GM12875 (cell line): ENCODE data around the gene NT5DC4.

Experiments
- H3K4me3 ChIP-seq: one replicate; pipeline ENCODE4 v1.5.1; 2011; ENCODE audit warnings: low read depth, low read length, control low read depth
- CTCF ChIP-seq: IDR thresholded peaks from 2 replicates; pipeline ENCODE4 v1.5.1; 2011; ENCODE audit warnings: low read depth, mild to moderate bottlenecking, control low read depth, inconsistent platforms, low read length, moderate library complexity, borderline replicate concordance; ENCODE audit not compliant: insufficient read depth

The NT5DC4 gene

DNA sequence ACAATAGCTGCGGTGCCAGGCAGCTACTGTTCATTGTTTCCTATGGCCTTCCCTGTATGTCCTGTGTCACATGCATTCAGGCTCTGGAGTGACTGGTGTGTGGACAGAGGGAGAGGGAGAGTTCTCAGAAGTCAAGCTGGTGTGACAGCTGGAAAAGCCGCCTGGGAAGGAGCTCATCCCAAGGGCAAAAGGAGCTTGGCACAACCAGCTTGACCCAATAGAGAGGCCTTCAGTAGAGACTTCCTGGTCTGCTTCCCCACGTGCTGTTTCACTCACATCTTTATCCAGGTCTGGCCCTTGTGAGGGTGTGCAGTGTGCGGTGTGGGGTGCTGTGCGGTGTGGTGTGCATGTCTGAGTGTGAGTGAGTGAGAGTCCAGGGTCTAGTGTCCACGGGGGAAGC is 11.1 kb upstream of the NT5DC4 start:
- no peak for TF ChIP-seq CTCF
- H3K4me3 ChIP-seq, result no peak overlapping the region

- TF ChIP-seq CTCF, result no peak
- H3K4me3 ChIP-seq, result no peak overlapping the region
Measured at GRCh38 chr2:112710956-112711750, 9.7 kb upstream of the NT5DC4 start.

DNA sequence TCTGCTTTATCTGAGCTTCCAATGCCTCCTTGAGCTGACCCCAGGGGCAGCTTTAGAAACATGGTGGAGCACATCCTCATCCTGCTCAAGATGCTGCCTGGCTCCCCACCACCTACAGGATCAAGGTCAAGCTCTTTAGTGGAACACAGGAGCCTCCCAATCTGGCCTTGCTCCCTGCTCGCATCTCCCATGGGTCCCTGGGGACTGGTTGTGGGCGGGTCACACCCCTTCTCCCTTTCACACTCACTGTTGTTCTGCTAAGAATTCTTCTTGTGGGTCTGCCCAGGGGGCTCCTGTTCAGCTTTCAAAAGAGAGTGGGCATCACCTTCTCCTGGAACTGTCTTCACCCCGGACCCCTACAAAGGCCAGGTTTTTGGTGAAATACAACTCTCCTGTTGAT is 8.4 kb upstream of the NT5DC4 start:
- H3K4me3 ChIP-seq, result no peak overlapping the region
- TF ChIP-seq CTCF, result no peak

DNA sequence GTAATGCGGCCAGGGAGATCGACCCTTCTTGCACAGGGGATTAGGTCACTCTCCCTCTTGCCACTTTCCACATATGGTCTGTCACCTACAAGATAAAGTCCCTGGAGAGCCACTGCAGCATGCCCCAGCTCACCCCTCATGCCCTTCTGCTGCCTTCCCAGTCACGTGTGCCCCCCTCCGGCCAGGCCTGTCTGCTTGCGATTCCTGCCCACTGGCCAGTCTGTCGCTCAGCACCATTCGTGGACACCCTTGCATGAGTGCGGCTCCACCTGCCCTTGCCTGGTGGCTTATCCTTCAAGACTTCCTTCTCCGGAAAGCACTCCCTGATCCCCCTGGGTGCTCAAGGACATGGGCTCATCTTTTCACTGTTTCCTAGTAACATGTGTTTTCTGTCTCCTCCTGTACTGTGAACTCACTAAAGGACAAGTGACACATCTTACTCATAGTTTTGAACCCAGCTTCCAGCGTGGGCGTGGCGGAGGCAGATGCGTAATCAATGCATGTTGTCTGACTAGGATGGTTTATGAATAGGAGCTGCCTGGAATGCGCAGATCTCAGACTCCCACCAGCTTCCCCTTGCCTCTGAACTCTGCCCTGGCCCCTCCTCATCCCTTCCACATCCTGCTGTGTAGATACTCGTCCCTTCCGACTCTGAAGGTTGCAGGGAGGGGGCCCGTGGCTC is 7.8 kb upstream of the NT5DC4 start:
- no peak for TF ChIP-seq CTCF
- no peak overlapping the region for H3K4me3 ChIP-seq

DNA sequence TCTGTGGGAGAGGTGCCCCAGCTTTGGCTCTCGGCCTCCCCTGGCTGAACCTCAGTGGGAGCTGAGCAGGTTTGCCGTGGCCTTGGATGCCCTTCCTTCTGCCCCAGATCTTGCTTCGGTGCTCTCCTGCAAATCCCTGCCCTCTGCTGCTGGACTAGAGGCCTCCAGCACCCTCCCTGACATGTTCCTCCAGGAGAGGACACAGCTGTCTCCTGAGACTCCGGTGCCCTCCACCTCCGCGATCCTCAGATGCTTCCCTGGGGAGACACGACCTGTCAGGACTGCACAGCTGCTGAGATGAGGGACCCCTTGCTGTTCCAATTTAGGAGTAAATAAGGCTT is 7.3 kb upstream of the NT5DC4 start:
- H3K4me3 ChIP-seq, result no peak overlapping the region
- no peak for TF ChIP-seq CTCF

GRCh38 chr2:112713926-112714325 is 6.9 kb upstream of the NT5DC4 start:
- no peak for TF ChIP-seq CTCF
- H3K4me3 ChIP-seq, result no peak overlapping the region

- no peak overlapping the region for H3K4me3 ChIP-seq
- TF ChIP-seq CTCF, result no peak
Measured at GRCh38 chr2:112714331-112714730, 6.5 kb upstream of the NT5DC4 start.
